HEK293 (cell line): ENCODE measurements around the gene GDE1.

Source experiments
- ATF2 ChIP-seq: fragments of 450-650 bp; formaldehyde crosslinking; IDR thresholded peaks from 2 replicates; pipeline ENCODE4 v1.5.1; 2016; ENCODE audit warnings: missing biosample characterization, missing genetic modification characterization, low read depth
- HOXA7 ChIP-seq: sonication (generic); formaldehyde crosslinking; IDR thresholded peaks from 2 replicates; pipeline ENCODE4 v1.8.1; 2022; ENCODE audit warnings: missing genetic modification reagents, borderline replicate concordance
- MZF1 ChIP-seq: fragments of 450-650 bp; formaldehyde crosslinking; IDR thresholded peaks from 2 replicates; pipeline ENCODE4 v1.5.1; 2017; ENCODE audit warnings: missing biosample characterization, missing genetic modification characterization, borderline replicate concordance
- PATZ1 ChIP-seq: fragments of 450-650 bp; formaldehyde crosslinking; IDR thresholded peaks from 2 replicates; pipeline ENCODE4 v1.5.1; 2016; ENCODE audit warnings: missing biosample characterization, missing genetic modification characterization
- PRDM4 ChIP-seq: fragments of 450-650 bp; formaldehyde crosslinking; IDR thresholded peaks from 2 replicates; pipeline ENCODE4 v1.5.1; 2017; ENCODE audit warnings: missing biosample characterization, missing genetic modification characterization
- PRDM6 ChIP-seq: fragments of 450-650 bp; formaldehyde crosslinking; IDR thresholded peaks from 2 replicates; pipeline ENCODE4 v1.5.1; 2017; ENCODE audit warnings: missing biosample characterization, missing genetic modification characterization
- RBAK ChIP-seq: fragments of 450-650 bp; formaldehyde crosslinking; IDR thresholded peaks from 2 replicates; pipeline ENCODE4 v1.5.1; 2016; ENCODE audit warnings: missing biosample characterization, missing genetic modification characterization
- WT1 ChIP-seq: fragments of 450-650 bp; formaldehyde crosslinking; IDR thresholded peaks from 2 replicates; pipeline ENCODE4 v1.5.1; 2016; ENCODE audit warnings: missing biosample characterization, missing genetic modification characterization
- ZBTB11 ChIP-seq: fragments of 450-650 bp; formaldehyde crosslinking; conservative IDR thresholded peaks from 2 replicates; pipeline ENCODE4 v1.5.1; 2016; ENCODE audit warnings: low read depth, missing biosample characterization, missing genetic modification characterization
- ZBTB26 ChIP-seq: fragments of 450-650 bp; formaldehyde crosslinking; optimal IDR thresholded peaks from 2 replicates; pipeline ENCODE3; 2016; ENCODE audit warnings: missing biosample characterization, mild to moderate bottlenecking, missing genetic modification characterization
- ZBTB44 ChIP-seq: fragments of 450-650 bp; IDR thresholded peaks from 2 replicates; pipeline ENCODE4 v1.5.1; 2018; ENCODE audit warnings: missing biosample characterization, mild to moderate bottlenecking, missing genetic modification characterization
- ZBTB48 ChIP-seq: fragments of 450-650 bp; formaldehyde crosslinking; IDR thresholded peaks from 2 replicates; pipeline ENCODE4 v1.5.1; 2016; ENCODE audit warnings: missing biosample characterization, missing genetic modification characterization
- ZBTB7A ChIP-seq: fragments of 450-650 bp; formaldehyde crosslinking; IDR thresholded peaks from 2 replicates; pipeline ENCODE4 v1.5.1; 2016; ENCODE audit warnings: low read depth, missing biosample characterization, missing genetic modification characterization
- ZEB2 ChIP-seq: fragments of 450-650 bp; formaldehyde crosslinking; IDR thresholded peaks from 2 replicates; pipeline ENCODE4 v1.5.1; 2016; ENCODE audit warnings: missing biosample characterization, missing genetic modification characterization
- ZNF416 ChIP-seq: fragments of 450-650 bp; formaldehyde crosslinking; IDR thresholded peaks from 2 replicates; pipeline ENCODE4 v1.5.1; 2016; ENCODE audit warnings: missing biosample characterization, missing genetic modification characterization
- ZNF513 ChIP-seq: fragments of 450-650 bp; IDR thresholded peaks from 2 replicates; pipeline ENCODE4 v1.5.1; 2018; ENCODE audit warnings: missing biosample characterization, missing genetic modification characterization
- ZNF530 ChIP-seq: fragments of 450-650 bp; formaldehyde crosslinking; IDR thresholded peaks from 2 replicates; pipeline ENCODE4 v1.5.1; 2016; ENCODE audit warnings: low read depth, missing biosample characterization, missing genetic modification characterization
- ZNF549 ChIP-seq: fragments of 450-650 bp; IDR thresholded peaks from 2 replicates; pipeline ENCODE4 v1.5.1; 2018; ENCODE audit warnings: missing biosample characterization, missing genetic modification characterization, mild to moderate bottlenecking, inconsistent platforms, moderate library complexity
- ZNF626 ChIP-seq: fragments of 450-650 bp; sonication (Bioruptor Pico); formaldehyde crosslinking; IDR thresholded peaks from 2 replicates; pipeline ENCODE4 v1.5.1; 2018; ENCODE audit warnings: missing biosample characterization, missing genetic modification characterization, inconsistent platforms
- ZNF692 ChIP-seq: fragments of 450-650 bp; formaldehyde crosslinking; IDR thresholded peaks from 2 replicates; pipeline ENCODE4 v1.5.1; 2016; ENCODE audit warnings: missing biosample characterization, missing genetic modification characterization

GDE1 gene

GRCh38 chr16:19523559-19524355 is 1.9 kb upstream of the GDE1 start, which contains the start of gene CCP110 (continued):
- TF ChIP-seq PRDM6 (no peak), ZBTB44 (tag by site-specific recombination) (no peak), ZNF692 (tag by site-specific recombination) (peak; percentile 61), ZNF549 (tag by site-specific recombination) (no peak), ATF2 (tag by site-specific recombination) (0 out of 2 replicates have a peak, but pooled peaks have one; percentile 7), ZBTB26 (tag by site-specific recombination) (peak; percentile 46), WT1 (tag by site-specific recombination) (no peak), PRDM4 (tag by site-specific recombination) (peak; percentile 96), ZNF626 (tag by site-specific recombination) (no peak), MZF1 (no peak), HOXA7 (no peak), ZBTB11 (tag by site-specific recombination) (peak; percentile 92), RBAK (tag by site-specific recombination) (no peak), ZBTB7A (tag by site-specific recombination) (no peak), PATZ1 (peak; percentile 58), ZNF513 (tag by site-specific recombination) (peak; percentile 83), ZBTB48 (tag by site-specific recombination) (no peak), ZNF530 (tag by site-specific recombination) (no peak), ZNF416 (no peak), ZEB2 (no peak; the same call in none of the 2 replicates)
